HepG2 (cell line): ENCODE results near the gene RNF5. TPM values are rescaled to one million over a fixed set of nuclear protein-coding genes. Genes with fewer than 3 reads are reported as not detected.

Source experiments
- ADNP ChIP-seq: sonication (generic); formaldehyde crosslinking; IDR thresholded peaks from 2 replicates; pipeline ENCODE4 v1.4.0; 2020; ENCODE audit warnings: missing genetic modification reagents
- ARID2 ChIP-seq: sonication (generic); formaldehyde crosslinking; IDR thresholded peaks from 2 replicates; pipeline ENCODE4 v1.8.1; 2022; ENCODE audit warnings: mild to moderate bottlenecking, missing genetic modification reagents, borderline replicate concordance
- BRF2 ChIP-seq: sonication (generic); formaldehyde crosslinking; IDR thresholded peaks from 2 replicates; pipeline ENCODE4 v1.8.1; 2022; ENCODE audit warnings: mild to moderate bottlenecking, missing genetic modification reagents
- CREBL2 ChIP-seq: sonication (generic); formaldehyde crosslinking; IDR thresholded peaks from 2 replicates; pipeline ENCODE4 v1.8.1; 2023; ENCODE audit warnings: missing genetic modification reagents, mild to moderate bottlenecking, borderline replicate concordance
- DMAP1 ChIP-seq: IDR thresholded peaks from 2 replicates; pipeline ENCODE4 v1.6.1; 2016
- GATAD1 ChIP-seq: IDR thresholded peaks from 2 replicates; pipeline ENCODE4 v1.6.1; 2016; ENCODE audit warnings: missing genetic modification reagents, missing compliant biosample characterization
- GTF3A ChIP-seq: sonication (generic); formaldehyde crosslinking; conservative IDR thresholded peaks from 2 replicates; pipeline ENCODE4 v1.4.0; 2020; ENCODE audit warnings: mild to moderate bottlenecking, missing genetic modification reagents
- GZF1 ChIP-seq: sonication (generic); formaldehyde crosslinking; IDR thresholded peaks from 2 replicates; pipeline ENCODE4 v1.5.1; 2020; ENCODE audit warnings: mild to moderate bottlenecking, missing genetic modification reagents
- KAT7 ChIP-seq: IDR thresholded peaks from 2 replicates; pipeline ENCODE4 v1.6.1; 2018; ENCODE audit warnings: borderline replicate concordance, missing compliant biosample characterization
- NFIC ChIP-seq: IDR thresholded peaks from 2 replicates; pipeline ENCODE4 v1.6.1; 2012; ENCODE audit warnings: mild to moderate bottlenecking, low read length, inconsistent platforms
- NR0B2 ChIP-seq: sonication (generic); formaldehyde crosslinking; IDR thresholded peaks from 2 replicates; pipeline ENCODE4 v1.4.0; 2020; ENCODE audit warnings: mild to moderate bottlenecking, missing genetic modification reagents
- PBX3 ChIP-seq: sonication (generic); formaldehyde crosslinking; IDR thresholded peaks from 2 replicates; pipeline ENCODE4 v1.8.1; 2023; ENCODE audit warnings: missing genetic modification reagents, inconsistent platforms, borderline replicate concordance
- PCBP1 ChIP-seq: fragments of 200-400 bp; formaldehyde crosslinking; IDR thresholded peaks from 2 replicates; pipeline ENCODE4 v1.6.1; 2017; ENCODE audit warnings: mild to moderate bottlenecking, low read depth, low read length, borderline replicate concordance
- RXRA ChIP-seq: sonication (generic); formaldehyde crosslinking; IDR thresholded peaks from 2 replicates; pipeline ENCODE4 v1.5.1; 2020; ENCODE audit warnings: missing genetic modification reagents
- SP4 ChIP-seq: sonication (generic); formaldehyde crosslinking; IDR thresholded peaks from 2 replicates; pipeline ENCODE4 v1.8.1; 2023; ENCODE audit warnings: mild to moderate bottlenecking, missing genetic modification reagents
- SSRP1 ChIP-seq: IDR thresholded peaks from 2 replicates; pipeline ENCODE4 v1.6.1; 2016; ENCODE audit warnings: control low read depth
- TFDP1 ChIP-seq: IDR thresholded peaks from 2 replicates; pipeline ENCODE4 v1.6.1; 2016; ENCODE audit warnings: missing compliant biosample characterization, missing genetic modification reagents, borderline replicate concordance
- XBP1 ChIP-seq: sonication (generic); formaldehyde crosslinking; IDR thresholded peaks from 2 replicates; pipeline ENCODE4 v1.5.0; 2020; ENCODE audit warnings: missing genetic modification reagents
- ZBTB43 ChIP-seq: sonication (generic); formaldehyde crosslinking; conservative IDR thresholded peaks from 2 replicates; pipeline ENCODE4 v1.4.0; 2020; ENCODE audit warnings: missing genetic modification reagents
- ZMYM4 ChIP-seq: sonication (generic); formaldehyde crosslinking; IDR thresholded peaks from 2 replicates; pipeline ENCODE4 v1.8.1; 2023; ENCODE audit warnings: mild to moderate bottlenecking, missing genetic modification reagents
- ZNF317 ChIP-seq: sonication (generic); formaldehyde crosslinking; IDR thresholded peaks from 2 replicates; pipeline ENCODE4 v1.5.0; 2020; ENCODE audit warnings: mild to moderate bottlenecking, missing genetic modification reagents
- ZNF331 ChIP-seq: sonication (generic); formaldehyde crosslinking; IDR thresholded peaks from 2 replicates; pipeline ENCODE4 v1.4.0; 2020; ENCODE audit warnings: missing genetic modification reagents
- ZNF577 ChIP-seq: sonication (generic); formaldehyde crosslinking; IDR thresholded peaks from 2 replicates; pipeline ENCODE4 v1.4.0; 2020; ENCODE audit warnings: mild to moderate bottlenecking, low read depth, missing genetic modification reagents, borderline replicate concordance
- ZNF883 ChIP-seq: sonication (generic); formaldehyde crosslinking; IDR thresholded peaks from 2 replicates; pipeline ENCODE4 v1.5.1; 2020; ENCODE audit warnings: mild to moderate bottlenecking, missing genetic modification reagents; ENCODE audit errors: not compliant biosample characterization
- polyA plus RNA-seq, 8 experiments: library from polyadenylated mRNA; depleted of rRNA in 3 of 8; stranded (reverse) in 7 of 8; unstranded in 1 of 8; fragments of >200 nt; fragmentation: Illumina TruSeq in 4 of 8; extraction: Trizol in 4 of 8; gene quantifications; 2 replicates each; pipeline versions ENCODE4 v1.2.1 to v1.2.3, GENCODE V29; 2011 to 2016; ENCODE audit warnings: low read depth in 4 of 8, missing spikeins in 1 of 8, mixed read lengths in 1 of 8; ENCODE audit not compliant: insufficient read depth in 1 of 8
- total RNA-seq, 5 experiments: library from RNA; depleted of rRNA; stranded (reverse); fragments of >200 nt; fragmentation: Illumina TruSeq; extraction: Trizol; gene quantifications; 2 replicates each; pipeline ENCODE4 v1.2.3, GENCODE V29; 2016; ENCODE audit warnings: low read depth in 1 of 5

The RNF5 gene
- total and polyA plus RNA-seq, 2 of the 13 experiments (the other 11 are each of a cell fraction or from before 2014, with no cell fraction given) = 98.0 to 131 TPM

- TF ChIP-seq BRF2 (CRISPR knock-in tag) (no peak), TFDP1 (CRISPR knock-in tag) (peak; percentile 78), DMAP1 (CRISPR knock-in tag) (no peak), XBP1 (CRISPR knock-in tag) (no peak), ZNF317 (CRISPR knock-in tag) (no peak; the same call in 1 of the 2 replicates), GTF3A (CRISPR knock-in tag) (no peak), PCBP1 (0 out of 2 replicates have a peak, but pooled peaks have one; percentile 39), CREBL2 (CRISPR knock-in tag) (peak; percentile 67; the same call in 1 of the 2 replicates), ZNF883 (no peak), NFIC (no peak), KAT7 (peak; percentile 83; the same call in 1 of the 2 replicates), RXRA (CRISPR knock-in tag) (peak; percentile 58; the same call in 1 of the 2 replicates), ADNP (CRISPR knock-in tag) (no peak), ZNF331 (CRISPR knock-in tag) (peak; percentile 76; the same call in 1 of the 2 replicates), SSRP1 (CRISPR knock-in tag) (no peak), GATAD1 (CRISPR knock-in tag) (no peak), ZNF577 (CRISPR knock-in tag) (no peak), GZF1 (peak; percentile 92; the same call in 1 of the 2 replicates), SP4 (no peak), NR0B2 (no peak; the same call in 1 of the 2 replicates), ZMYM4 (CRISPR knock-in tag) (no peak), ARID2 (no peak), PBX3 (CRISPR knock-in tag) (no peak), ZBTB43 (no peak)
These were observed 23.6 kb upstream of the RNF5 start (continued) for GRCh38 chr6:32154514-32155161.
